G401 (cell line): ENCODE results near the gene RPL35. TPM values are rescaled to one million over a fixed set of nuclear protein-coding genes. Genes with fewer than 3 reads are reported as not detected.

Experiments used
- DNase-seq: peaks from one replicate; pipeline ENCODE4 v3.0.0-alpha.2; 2015; ENCODE audit warnings: low spot score
- in situ Hi-C: cut with HindIII; loops from 2 replicates; pipeline ENCODE4 v1.10.0; 2016; ENCODE audit warnings: low sequenced_read_pairs, mixed read lengths
- total RNA-seq: library from RNA; depleted of rRNA; stranded (reverse); fragments of >200 nt; shearing (Covaris generic); gene quantifications from 2 replicates; pipeline ENCODE4 v1.2.3, GENCODE V29; 2014

The RPL35 gene
- total RNA-seq, 1 experiment from 2014 or later, result 2,015 TPM

- in situ Hi-C loops, result loop anchor here (25.0 kb wide), 1 partner anchor 117 kb away; the partner anchor contains the start of gene NR6A1
- DNase-seq, result no peak
These were observed 17.5 kb upstream of the RPL35 start for GRCh38 chr9:124879226-124879625.

GRCh38 chr9:124878518-124878917 is 16.8 kb upstream of the RPL35 start:
- DNase-seq, result no peak
- in situ Hi-C loops, result loop anchor here (25.0 kb wide), 1 partner anchor 116 kb away; the partner anchor contains the start of gene NR6A1

GRCh38 chr9:124878021-124878420 is 16.3 kb upstream of the RPL35 start:
- in situ Hi-C loops, result loop anchor here (25.0 kb wide), 1 partner anchor 116 kb away; the partner anchor contains the start of gene NR6A1
- no peak for DNase-seq

GRCh38 chr9:124877021-124877782 is 15.4 kb upstream of the RPL35 start:
- DNase-seq, result no peak
- in situ Hi-C loops, result loop anchor here (25.0 kb wide), 1 partner anchor 115 kb away; the partner anchor contains the start of gene NR6A1

- in situ Hi-C loops, result loop anchor here (25.0 kb wide), 1 partner anchor 113 kb away; the partner anchor contains the start of gene NR6A1
- no peak for DNase-seq
These were observed 13.7 kb upstream of the RPL35 start for GRCh38 chr9:124875501-124875900.

- in situ Hi-C loops, result no loop called here
- DNase-seq, result peak; percentile 69
These were observed 11.9 kb upstream of the RPL35 start for GRCh38 chr9:124873664-124874063.

GRCh38 chr9:124871156-124871561 is 9.4 kb upstream of the RPL35 start:
- in situ Hi-C loops, result no loop called here
- DNase-seq, result no peak

- DNase-seq, result no peak
- in situ Hi-C loops, result no loop called here
These were observed 9.0 kb upstream of the RPL35 start for GRCh38 chr9:124870723-124871122.

- in situ Hi-C loops, result no loop called here
These were observed 8.3 kb upstream of the RPL35 start for GRCh38 chr9:124869986-124870560.

GRCh38 chr9:124869466-124869985 is 7.8 kb upstream of the RPL35 start:
- in situ Hi-C loops, result no loop called here
- no peak for DNase-seq

More at GRCh38 chr9:124869986-124870560, 8.3 kb upstream of the RPL35 start:
- DNase-seq, result no peak

- in situ Hi-C loops, result no loop called here
- DNase-seq, result peak; percentile 87
These were observed 7.0 kb upstream of the RPL35 start for GRCh38 chr9:124868511-124869465.

GRCh38 chr9:124863371-124863871 is 1.7 kb upstream of the RPL35 start:
- DNase-seq, result no peak
- in situ Hi-C loops, result no loop called here

- no peak for DNase-seq
- in situ Hi-C loops, result no loop called here
These were observed 995 bp downstream of the RPL35 start for GRCh38 chr9:124860582-124861341.

- in situ Hi-C loops, result no loop called here
- DNase-seq, result no peak
These were observed 1.8 kb downstream of the RPL35 start for GRCh38 chr9:124859803-124860581.

GRCh38 chr9:124858330-124859046 is 3.3 kb downstream of the RPL35 start:
- no peak for DNase-seq
- in situ Hi-C loops, result no loop called here

- in situ Hi-C loops, result no loop called here
- DNase-seq, result no peak
These were observed 4.1 kb downstream of the RPL35 start for GRCh38 chr9:124857533-124858162.
